HG03196 (cell line): ENCODE measurements around the gene SRP72.

Experiments
- ATAC-seq: cut with Tn5 transposase; IDR thresholded peaks from one replicate; pipeline ENCODE4 v1.9.1; 2021; ENCODE audit not compliant: unreplicated experiment

The SRP72 gene

GRCh38 chr4:56544573-56545131, 77.2 kb downstream of the SRP72 start:
- peak; percentile 98 for ATAC-seq

GRCh38 chr4:56550642-56551041, 83.2 kb downstream of the SRP72 start:
- no peak for ATAC-seq

GRCh38 chr4:56551516-56551915, 84.1 kb downstream of the SRP72 start:
- no peak for ATAC-seq

GRCh38 chr4:56552273-56552672, 84.9 kb downstream of the SRP72 start:
- ATAC-seq = no peak
